Fibroblast of pulmonary artery (primary cell): ENCODE measurements around the gene ERF.
"Not testable (repeated sequence)": the region's sequence is repeated elsewhere in the genome, so short reads cannot be mapped to it uniquely, and the experiment has no call there.

Experiments
- DNase-seq: peaks from one replicate; pipeline ENCODE4 v3.0.0-alpha.2; 2010; ENCODE audit warnings: low read depth
- H3K4me3 ChIP-seq: replicated peaks from 2 replicates; pipeline ENCODE4 v1.5.1; 2011; ENCODE audit warnings: low read depth, mild to moderate bottlenecking, control low read depth, low read length, moderate library complexity
- CTCF ChIP-seq: IDR thresholded peaks from 2 replicates; pipeline ENCODE4 v1.5.1; 2011; ENCODE audit warnings: mild to moderate bottlenecking, control low read depth, low read length, inconsistent platforms; ENCODE audit errors: missing control alignments

ERF gene

GRCh38 chr19:42267644-42268141 is 12.8 kb upstream of the ERF start:
- no peak for TF ChIP-seq CTCF
- no peak for DNase-seq
- H3K4me3 ChIP-seq, result peak overlapping the region; percentile 90

- not testable (repeated sequence) for DNase-seq, H3K4me3 ChIP-seq
Observed at GRCh38 chr19:42266928-42267603, 12.1 kb upstream of the ERF start.

GRCh38 chr19:42266105-42266504 is 11.2 kb upstream of the ERF start:
- not testable (repeated sequence) for DNase-seq, H3K4me3 ChIP-seq

GRCh38 chr19:42261763-42262162 is 6.8 kb upstream of the ERF start:
- H3K4me3 ChIP-seq, result no peak overlapping the region
- no peak for TF ChIP-seq CTCF
- DNase-seq, result no peak

GRCh38 chr19:42257842-42258241 is 2.9 kb upstream of the ERF start:
- DNase-seq, H3K4me3 ChIP-seq: not testable (repeated sequence)

GRCh38 chr19:42255766-42256745 is 1.1 kb upstream of the ERF start:
- no peak for TF ChIP-seq CTCF
- peak; percentile 78 for DNase-seq
- H3K4me3 ChIP-seq, result peak overlapping the region; percentile 59

- DNase-seq, result peak; percentile 57
- TF ChIP-seq CTCF, result no peak
- peak overlapping the region; percentile 97 for H3K4me3 ChIP-seq
Observed at GRCh38 chr19:42254089-42254849, 659 bp downstream of the ERF start.
